Kidney (tissue), 14 donors: ENCODE data around the gene TEKT2. TPM values are rescaled to one million over a fixed set of nuclear protein-coding genes. Genes with fewer than 3 reads are reported as not detected.

ENCODE experiments used
- DNase-seq, 5 donors: peaks; one replicate each; pipeline ENCODE4 v3.0.0-alpha.2; 2013 to 2020
- FAIRE-seq: peaks from 2 replicates; lab custom pipeline; 2012; peaks lifted over from hg19 to GRCh38; lab: Jason Lieb, UNC
- H3K27ac ChIP-seq, 2 donors: one replicate each; pipeline ENCODE4 v1.7.0; 2013; ENCODE audit warnings: low read depth in 2 of 2, low read length in 2 of 2, inconsistent platforms in 1 of 2
- H3K27me3 ChIP-seq: one replicate; pipeline ENCODE4 v1.7.1; 2013; ENCODE audit warnings: low read length, inconsistent platforms; ENCODE audit not compliant: control insufficient read depth, insufficient read depth
- H3K36me3 ChIP-seq, 3 donors: one replicate each; pipeline versions ENCODE4 v1.7.0 to v1.7.1; 2013; ENCODE audit warnings: low read length in 3 of 3, control low read depth in 1 of 3, inconsistent platforms in 1 of 3; ENCODE audit not compliant: insufficient read depth in 3 of 3, control insufficient read depth in 2 of 3
- H3K4me1 ChIP-seq, 3 donors: one replicate each; pipeline versions ENCODE4 v1.7.0 to v1.7.1; 2013; ENCODE audit warnings: low read length in 3 of 3, inconsistent platforms in 1 of 3, low read depth in 1 of 3; ENCODE audit not compliant: control insufficient read depth in 2 of 3, insufficient read depth in 2 of 3
- H3K4me3 ChIP-seq, 3 donors: one replicate each; pipeline versions ENCODE4 v1.7.0 to v1.8.1; 2013; ENCODE audit warnings: low read length in 3 of 3, control low read depth in 1 of 3, inconsistent platforms in 1 of 3
- H3K9ac ChIP-seq, 3 donors: one replicate each; pipeline versions ENCODE4 v1.7.0 to v1.7.1; 2013; ENCODE audit warnings: low read length in 3 of 3, control low read depth in 1 of 3, inconsistent platforms in 1 of 3
- H3K9me3 ChIP-seq, 3 donors: one replicate each; pipeline versions ENCODE4 v1.7.0 to v1.7.1; 2013; ENCODE audit warnings: low read length in 3 of 3, control low read depth in 1 of 3, inconsistent platforms in 1 of 3; ENCODE audit not compliant: control insufficient read depth in 2 of 3, insufficient read depth in 1 of 3
- CTCF ChIP-seq: IDR thresholded peaks from 3 replicates; pipeline ENCODE4 v1.5.1; 2012; ENCODE audit warnings: mild to moderate bottlenecking, moderate library complexity, borderline replicate concordance; ENCODE audit not compliant: insufficient read depth; ENCODE audit errors: extremely low read depth
- intact Hi-C: fragments of 100-400 bp; cut with DNase I; formaldehyde crosslinking; loops from one replicate; pipeline ENCODE4 v1.11.1; 2022
- polyA plus RNA-seq: library from polyadenylated mRNA; stranded (reverse); fragments of 350-450 nt; fragmentation: Illumina TruSeq; extraction: RNeasy Lipid Tissue Mini Kit (QIAGEN cat#74804); gene quantifications from one replicate; pipeline ENCODE4 v1.2.3, GENCODE V29; 2014; ENCODE audit warnings: low read depth, low replicate concordance; ENCODE audit not compliant: insufficient read depth
- total RNA-seq: library from RNA; stranded (reverse); fragmentation: NEBNext Ultra II Directional; extraction: Animal tissue kit (Norgen Biotek cat#: 25700); gene quantifications from one replicate; pipeline ENCODE4 v1.2.1, GENCODE V29; 2021
- donor health status: control.
- donor health status: control.
- donor health status: control.
- donor health status: control.
- donor health status: control.
- donor health status: DM: yes; HTN: yes; CAD: no.
- donor health status: Normal renal cell carcinoma (clear cell type).

The TEKT2 gene
- total and polyA plus RNA-seq, 2 donors from 2014 or later: 2.4 to 5.7 TPM

- FAIRE-seq: no peak
- intact Hi-C loops: no loop called here
These were observed 27.3 kb downstream of the TEKT2 start for GRCh38 chr1:36111151-36111550.

GRCh38 chr1:36112823-36113222 is 28.9 kb downstream of the TEKT2 start:
- Histone ChIP-seq H3K36me3 (no peaks in the 10 kb centered on the region), H3K4me1 (no peaks in the 10 kb centered on the region), H3K9ac (no peak overlapping the region), H3K27ac (no peak overlapping the region), H3K9me3 (no peaks in the 10 kb centered on the region), H3K4me3 (no peak overlapping the region), H3K27me3 (no peaks in the 10 kb centered on the region)
- no peak for TF ChIP-seq CTCF
- intact Hi-C loops: no loop called here
- DNase-seq: no peak
- FAIRE-seq: no peak

More at GRCh38 chr1:36111151-36111550, 27.3 kb downstream of the TEKT2 start:
- Histone ChIP-seq H3K4me1 (no peaks in the 10 kb centered on the region), H3K9me3 (no peaks in the 10 kb centered on the region), H3K27ac (no peak overlapping the region), H3K4me3 (no peak overlapping the region), H3K27me3 (no peaks in the 10 kb centered on the region), H3K36me3 (no peaks in the 10 kb centered on the region), H3K9ac (no peak overlapping the region)
- no peak for TF ChIP-seq CTCF
- DNase-seq: no peak

GRCh38 chr1:36114371-36114770 is 30.5 kb downstream of the TEKT2 start:
- Histone ChIP-seq H3K36me3 (no peaks in the 10 kb centered on the region), H3K4me1 (no peaks in the 10 kb centered on the region), H3K9me3 (no peaks in the 10 kb centered on the region), H3K9ac (no peak overlapping the region), H3K27me3 (no peaks in the 10 kb centered on the region), H3K27ac (no peak overlapping the region), H3K4me3 (no peak overlapping the region)
- intact Hi-C loops: no loop called here
- no peak for FAIRE-seq
- TF ChIP-seq CTCF: no peak
- no peak for DNase-seq

- intact Hi-C loops: no loop called here
- no peaks in the 10 kb centered on the region for H3K4me1 ChIP-seq
- FAIRE-seq (no peak), DNase-seq (peak in 2 of 5 donors; percentile 53 to 55)
- no peak overlapping the region for H3K27ac ChIP-seq
- H3K36me3 ChIP-seq: no peaks in the 10 kb centered on the region
- H3K27me3 ChIP-seq: no peaks in the 10 kb centered on the region
- no peaks in the 10 kb centered on the region for H3K9me3 ChIP-seq
- no peak for TF ChIP-seq CTCF
- H3K4me3 ChIP-seq: no peak overlapping the region
- no peak overlapping the region for H3K9ac ChIP-seq
These were observed 31.3 kb downstream of the TEKT2 start for GRCh38 chr1:36115200-36115669.
